GM21526 (cell line): ENCODE data around the gene CLBA1.

Experiments
- ATAC-seq: cut with Tn5 transposase; IDR thresholded peaks from one replicate; pipeline ENCODE4 v1.9.1; 2021; ENCODE audit warnings: moderate library complexity; ENCODE audit not compliant: unreplicated experiment, low FRiP score

CLBA1 gene

DNA sequence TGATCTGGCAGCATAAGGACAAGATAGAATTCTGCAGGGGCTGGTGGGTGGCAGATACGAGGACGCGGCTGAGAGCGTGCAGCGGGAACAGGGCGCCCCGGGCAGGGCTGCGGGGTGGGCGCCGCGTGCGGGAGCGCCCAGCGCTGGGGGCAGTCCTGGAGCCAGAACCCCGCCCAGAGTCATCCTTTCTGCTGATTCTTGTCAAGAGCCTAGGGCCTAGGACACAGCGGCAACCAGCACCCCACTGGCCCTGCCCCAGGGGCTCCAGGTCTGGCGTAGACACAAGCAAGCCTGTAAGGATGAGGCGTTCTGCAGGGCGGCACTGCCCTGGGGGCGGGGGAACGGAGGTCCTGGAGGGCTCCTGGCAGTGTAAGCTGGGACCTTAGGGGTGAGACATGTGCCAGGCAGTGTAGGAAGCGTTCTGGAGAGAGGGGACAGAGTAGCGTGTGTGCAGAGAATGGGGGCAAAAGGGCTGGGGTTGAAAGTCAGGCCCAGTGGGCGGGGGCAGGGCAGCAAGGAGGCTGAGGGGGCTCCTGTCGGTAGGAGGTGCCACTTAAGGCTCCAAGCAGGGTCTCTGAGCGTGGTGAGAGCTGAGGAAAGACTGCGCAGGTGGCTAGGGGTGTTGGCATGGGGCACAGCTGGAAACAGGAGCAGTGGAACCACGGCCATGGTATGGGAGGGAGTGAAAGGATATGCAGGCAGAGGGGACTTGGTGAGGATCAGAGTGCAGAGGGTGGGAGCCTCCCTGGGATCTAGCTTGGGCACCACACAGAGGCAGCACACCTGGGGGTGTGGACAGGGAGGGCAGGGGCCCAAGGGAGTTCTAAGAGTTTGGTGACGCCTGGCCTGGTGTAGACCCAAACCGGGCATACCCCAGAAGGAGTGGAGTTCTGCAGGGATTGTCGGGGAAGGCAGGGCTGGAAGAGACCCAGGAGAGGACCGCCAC is 6.6 kb upstream of the CLBA1 start:
- no peak for ATAC-seq

DNA sequence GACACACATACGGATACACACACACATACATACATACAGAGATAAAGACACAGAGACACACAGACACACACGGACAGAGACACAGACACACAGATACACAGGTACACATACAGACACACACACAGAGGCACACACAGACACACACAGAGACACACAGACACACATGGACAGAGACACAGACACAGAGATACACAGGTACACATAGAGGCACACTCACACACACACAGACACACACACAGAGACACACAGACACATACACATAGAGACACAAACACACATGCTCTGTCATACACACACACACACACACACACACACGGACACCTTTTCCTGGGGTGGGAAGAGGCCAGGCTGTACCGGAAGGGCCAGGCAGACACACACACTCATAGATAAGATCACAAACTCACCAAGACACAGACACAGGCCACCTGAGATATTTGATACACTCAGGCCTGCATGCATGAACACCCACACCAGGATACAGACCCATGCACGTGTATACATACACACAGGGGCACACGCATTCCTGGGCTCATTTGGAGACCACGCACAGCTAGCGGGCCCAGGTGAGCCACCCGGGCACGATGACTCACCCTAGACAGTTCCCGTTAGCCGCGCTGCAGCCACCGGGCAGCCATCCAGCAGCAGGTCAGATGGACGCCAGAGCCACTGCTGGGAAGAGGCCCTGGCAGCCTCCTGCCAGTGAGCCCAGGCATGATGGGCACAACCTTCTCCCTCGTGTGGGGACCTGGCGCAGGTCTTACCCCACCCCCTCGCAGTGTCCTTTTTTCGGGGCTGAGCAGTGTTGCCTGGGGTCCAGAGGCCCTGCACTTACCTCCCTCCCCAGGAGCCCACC is 5.6 kb upstream of the CLBA1 start:
- ATAC-seq, result no peak

DNA sequence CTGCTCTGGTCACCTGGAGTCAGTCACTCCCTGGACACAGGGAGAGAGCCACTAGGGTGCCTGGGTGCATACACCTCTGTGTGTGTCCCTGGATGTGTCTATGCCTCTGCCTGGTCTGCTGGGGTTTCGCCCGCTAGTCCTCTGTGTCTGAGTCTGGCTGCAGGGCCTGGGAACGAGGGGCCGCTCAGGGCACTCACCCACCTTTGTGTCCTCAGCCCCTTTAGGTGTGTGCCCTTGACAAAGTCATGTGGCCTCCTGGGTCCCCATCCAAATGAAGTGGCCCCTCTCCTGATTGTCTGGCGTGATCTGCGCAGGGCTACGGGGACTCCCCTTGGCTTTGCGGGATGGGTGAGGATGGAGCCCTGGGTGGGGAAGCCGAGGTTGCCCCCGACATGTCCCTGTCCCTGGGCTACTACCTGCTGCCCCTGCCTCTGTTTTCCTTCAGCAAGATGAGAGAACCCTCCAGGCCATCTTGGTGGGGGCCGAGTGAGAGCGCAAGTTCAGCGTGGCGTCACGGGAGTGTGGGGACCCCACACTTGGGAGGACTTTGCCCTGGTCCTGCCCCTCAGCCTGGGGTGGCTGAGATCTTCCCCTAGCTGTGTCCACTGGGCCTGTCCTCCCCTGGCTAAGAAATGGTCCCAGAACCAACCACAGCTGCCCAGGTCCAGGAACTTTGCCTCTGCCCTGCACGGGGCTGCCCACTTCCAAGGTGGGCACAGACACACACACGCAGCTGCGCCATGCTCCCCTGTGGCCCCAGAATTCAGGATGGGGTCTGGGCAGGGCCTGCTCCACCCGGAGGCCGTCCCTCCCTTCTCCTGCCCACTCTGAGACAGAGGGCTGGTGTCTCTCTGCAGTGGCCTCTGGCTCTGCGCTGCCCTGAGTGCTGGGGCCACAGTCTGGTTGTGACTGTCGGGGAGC is 4.7 kb upstream of the CLBA1 start:
- ATAC-seq, result no peak

DNA sequence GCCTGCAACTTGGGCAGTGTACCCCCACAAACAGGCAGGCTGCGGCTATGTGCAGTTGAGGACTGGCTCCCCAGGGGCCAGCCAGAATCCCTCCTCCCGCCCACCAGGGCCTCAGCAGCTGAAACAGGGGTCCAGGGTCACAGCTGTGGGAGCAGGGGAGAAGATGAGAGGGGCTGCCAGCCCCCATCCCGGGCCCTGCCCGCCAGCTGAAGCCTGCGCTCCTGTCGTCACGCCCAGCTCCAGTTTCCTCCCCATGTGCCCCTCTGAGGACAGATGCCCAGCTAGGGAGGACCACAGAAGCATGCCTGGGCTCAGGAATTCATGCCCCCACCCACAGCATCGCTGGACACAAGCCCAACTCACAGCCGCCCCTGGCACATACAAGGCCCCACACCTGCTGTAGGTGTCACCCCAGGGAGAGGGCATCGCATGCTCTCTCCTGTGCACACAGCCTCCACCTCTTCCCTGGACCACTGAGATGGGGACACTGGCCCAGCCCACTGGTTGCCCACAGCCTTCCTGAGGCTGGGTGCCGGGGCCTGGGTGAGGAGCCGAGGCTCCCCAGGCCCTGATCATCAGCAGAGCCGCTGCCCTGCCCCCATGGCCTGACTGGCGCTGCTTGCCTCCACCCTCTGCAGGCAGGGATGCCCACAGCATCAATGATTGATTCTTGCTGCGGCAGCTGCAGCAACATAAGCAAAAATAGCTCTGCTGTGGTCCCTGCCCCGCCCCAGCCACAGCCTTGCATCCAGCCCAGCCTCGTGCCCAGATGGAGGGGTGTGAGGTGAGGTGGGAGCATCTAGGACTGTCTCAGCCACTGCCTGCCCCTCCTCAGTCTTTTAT is 3.7 kb upstream of the CLBA1 start:
- ATAC-seq, result no peak

DNA sequence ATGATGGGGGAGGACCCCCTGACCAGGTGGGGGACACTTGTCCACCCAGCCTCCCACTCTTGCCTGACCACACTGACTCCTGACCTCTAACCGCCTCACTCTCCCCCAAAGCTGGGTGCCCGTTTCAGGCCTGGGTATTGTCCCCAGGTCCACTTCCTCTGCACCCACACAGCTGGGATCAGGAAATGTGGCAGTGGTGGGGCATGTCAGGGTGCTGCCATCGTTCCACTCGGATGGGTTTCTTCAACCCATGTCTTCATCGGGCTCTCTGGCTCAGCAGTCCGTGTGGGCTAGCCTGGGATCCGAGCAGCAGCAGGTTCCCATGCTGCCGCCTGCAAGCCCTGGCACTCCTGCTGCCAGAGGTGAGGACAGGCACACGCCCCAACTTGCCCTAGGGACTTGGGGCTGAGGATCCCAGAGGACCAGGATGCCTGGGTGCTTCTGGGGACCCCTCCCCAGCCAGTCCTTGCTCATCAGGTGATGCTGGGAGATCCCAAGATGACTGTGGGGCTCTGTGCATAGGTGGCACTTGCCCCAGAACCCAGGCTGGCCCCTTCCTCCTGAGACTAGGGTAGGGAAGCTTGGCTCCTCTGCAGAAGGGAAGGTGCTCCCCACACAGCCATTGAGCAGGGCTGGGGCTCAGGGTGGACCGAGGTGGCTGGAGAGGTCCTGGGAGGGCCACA is 2.9 kb upstream of the CLBA1 start:
- no peak for ATAC-seq

DNA sequence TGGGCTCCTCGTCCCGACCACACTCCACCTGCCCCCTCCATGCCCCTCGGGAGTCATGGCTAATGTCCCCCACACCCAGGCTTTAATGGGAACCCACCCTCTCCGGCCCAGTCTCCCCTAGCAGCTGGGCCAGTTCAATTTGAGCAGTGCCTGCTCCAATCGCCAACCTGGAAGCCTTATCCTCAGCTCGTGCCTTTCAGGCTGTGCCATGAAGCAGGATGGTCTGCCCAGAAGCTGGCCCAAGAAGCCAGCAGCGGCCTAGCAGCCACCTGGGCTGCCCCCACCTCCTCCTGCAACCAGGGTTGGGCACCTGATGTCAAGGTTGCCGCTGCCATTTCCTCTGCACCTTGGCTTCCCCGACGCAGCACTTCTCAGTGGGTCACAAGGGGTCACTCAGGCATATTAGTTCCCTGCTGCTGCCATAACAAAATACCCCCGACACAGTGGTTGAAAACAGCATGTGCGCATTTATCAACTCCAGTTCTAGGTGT is 2.3 kb upstream of the CLBA1 start:
- ATAC-seq, result no peak

DNA sequence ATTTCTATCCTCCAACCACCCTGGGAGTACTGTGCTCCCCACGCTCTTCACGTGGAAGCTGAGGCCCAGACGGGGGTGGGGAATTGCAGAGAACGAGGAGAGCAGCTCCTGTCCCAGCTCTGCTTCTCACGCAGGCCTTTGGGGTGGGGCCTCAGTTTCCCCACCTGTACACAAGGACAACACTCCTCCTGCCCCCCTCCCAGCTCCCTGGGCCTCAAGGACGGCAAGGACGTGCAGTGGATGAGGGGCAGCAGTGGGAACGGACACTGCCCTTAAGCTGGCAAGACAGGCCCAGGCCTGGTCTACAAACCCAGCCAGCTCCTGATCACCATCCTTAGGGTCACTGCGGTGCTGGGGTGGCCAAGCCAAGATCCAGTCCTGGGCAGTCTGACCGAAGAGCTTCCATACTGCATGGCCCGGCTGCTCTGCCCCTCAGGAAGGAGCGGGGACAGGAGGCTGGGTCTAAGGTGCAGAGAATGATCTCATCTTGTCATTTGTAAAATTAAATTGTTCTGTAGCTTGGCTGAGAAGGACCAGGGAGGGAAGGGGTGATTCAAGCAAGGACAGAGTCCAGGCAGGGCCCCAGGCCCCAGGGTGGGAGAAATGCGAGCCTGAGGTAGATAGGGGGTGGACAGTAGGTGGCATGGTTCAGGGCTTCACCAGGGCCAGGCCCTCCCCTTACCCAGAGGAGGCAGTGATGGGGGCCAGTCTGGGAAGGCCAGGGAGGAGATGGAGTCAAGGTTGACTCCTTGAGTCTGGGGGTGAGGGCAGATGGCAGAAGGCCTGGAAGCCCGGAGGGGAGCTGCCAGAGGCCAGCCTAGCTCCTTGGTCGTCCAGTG is 1.3 kb upstream of the CLBA1 start:
- no peak for ATAC-seq

DNA sequence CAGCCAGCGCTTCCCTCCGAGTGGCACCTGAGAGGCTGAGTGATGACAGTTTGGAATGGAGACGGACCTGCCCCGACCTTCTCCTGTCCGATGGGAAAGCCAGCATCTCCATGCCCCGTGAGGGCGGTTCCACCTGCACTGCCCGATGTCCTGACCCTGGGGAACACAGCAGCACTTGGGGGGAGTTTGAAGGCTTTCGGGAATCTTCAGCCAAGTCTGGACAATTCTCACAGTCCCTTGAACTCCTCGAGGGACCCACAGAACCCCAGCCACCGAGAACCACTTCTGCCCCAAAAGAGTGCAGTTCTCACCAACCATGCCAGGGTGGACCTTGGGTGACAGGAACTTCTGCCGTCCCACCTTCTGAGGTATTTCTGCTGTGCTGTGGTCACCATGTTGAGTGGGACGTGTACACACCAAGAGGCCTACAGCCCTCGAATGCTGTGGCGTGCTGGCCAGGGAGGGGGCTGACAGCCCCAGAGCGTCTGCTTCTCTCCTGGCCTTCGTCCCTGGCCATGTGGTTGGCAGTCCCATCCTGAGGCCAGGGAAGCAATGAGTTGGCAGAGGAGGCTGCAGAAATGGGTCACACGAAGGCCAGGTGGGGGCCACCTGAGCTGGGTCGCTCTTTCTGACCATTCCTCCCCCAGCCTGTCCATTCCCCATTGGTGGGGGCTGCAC is 1.0 kb downstream of the CLBA1 start:
- ATAC-seq, result no peak

DNA sequence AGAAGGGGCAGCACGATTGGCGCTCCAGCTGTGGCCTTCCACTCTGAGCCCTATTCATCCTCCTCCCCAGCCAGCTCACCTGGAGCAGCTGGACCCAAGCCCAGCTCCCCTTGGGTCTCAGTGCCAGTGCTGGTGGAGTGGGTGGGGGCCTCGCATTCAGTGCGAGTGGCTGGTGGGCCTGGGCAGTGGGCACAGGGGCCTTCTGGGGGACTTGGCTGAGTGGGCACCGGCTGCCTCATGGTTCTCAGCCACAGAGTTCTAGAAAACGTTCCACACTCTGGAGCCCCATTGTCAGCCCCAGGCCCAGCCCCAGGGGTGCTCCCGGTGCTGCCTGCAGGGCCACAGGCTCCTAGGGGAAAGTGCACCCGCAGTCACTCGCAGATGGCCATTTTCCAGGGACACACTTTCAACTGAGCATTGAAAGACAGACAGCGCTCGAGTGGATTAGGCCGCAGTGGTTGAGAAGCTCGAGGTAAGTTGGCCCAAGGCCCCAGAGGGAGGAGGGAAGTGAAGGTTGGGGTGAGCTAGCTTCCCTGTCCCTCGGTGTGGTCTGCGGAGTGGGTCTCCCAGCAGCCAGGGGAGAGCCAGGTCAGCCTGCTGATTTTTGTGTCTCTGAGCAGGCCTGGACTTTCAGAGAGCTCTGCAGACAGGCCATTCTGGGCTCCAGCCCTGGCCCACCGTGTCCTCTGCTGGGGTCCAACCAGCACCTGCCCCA is 3.8 kb downstream of the CLBA1 start:
- ATAC-seq, result no peak

DNA sequence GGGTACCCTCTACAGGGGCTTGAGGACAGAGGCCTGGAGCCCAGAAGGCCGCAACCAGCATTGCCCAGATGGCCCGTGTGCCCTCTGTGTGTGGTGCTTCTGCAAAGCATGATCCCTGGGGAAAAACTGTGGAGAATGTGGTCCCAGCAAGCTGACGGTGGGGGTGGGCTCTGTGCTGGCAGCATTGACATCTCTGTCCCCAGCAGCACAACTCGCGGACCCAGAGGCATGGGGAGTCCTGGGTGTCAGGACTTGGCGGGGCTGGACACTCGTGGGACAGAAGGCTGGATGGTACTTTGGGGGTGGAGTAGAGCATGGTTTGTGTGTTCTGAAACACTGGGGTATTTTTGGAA is 4.3 kb downstream of the CLBA1 start:
- no peak for ATAC-seq

DNA sequence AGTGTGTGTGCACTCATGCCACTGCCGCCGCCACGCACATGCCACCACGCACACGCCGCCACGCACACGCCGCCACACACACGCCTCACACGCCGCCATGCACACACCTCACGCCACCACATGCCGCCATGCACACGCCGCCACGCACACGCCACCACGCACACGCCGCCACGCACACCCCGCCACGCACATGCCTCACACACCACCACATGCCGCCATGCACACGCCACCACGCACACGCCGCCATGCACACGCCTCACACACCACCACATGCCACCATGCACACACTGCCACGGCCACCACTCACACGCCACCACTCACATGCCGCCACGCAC is 6.3 kb downstream of the CLBA1 start:
- ATAC-seq, result no peak

DNA sequence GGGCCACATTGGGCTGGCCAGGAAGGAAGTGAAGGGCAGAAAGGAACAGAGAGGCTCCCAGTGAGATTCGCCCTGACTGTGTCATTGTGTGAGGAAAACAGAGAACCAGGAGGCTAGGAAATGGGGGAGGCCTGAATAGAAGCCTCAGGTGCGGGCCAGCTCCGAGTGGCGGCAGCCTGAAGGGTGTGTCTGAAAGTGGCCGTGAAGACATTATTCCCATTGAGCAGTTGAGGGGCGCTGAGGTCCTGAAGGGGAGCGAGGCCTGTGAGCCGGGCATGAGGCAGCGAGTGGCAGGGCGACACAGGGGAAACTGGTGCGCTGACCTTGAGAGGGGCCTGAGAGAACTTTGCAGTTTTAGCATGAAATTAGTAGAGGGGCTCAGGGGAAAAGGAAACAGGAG is 6.9 kb downstream of the CLBA1 start:
- ATAC-seq, result no peak

DNA sequence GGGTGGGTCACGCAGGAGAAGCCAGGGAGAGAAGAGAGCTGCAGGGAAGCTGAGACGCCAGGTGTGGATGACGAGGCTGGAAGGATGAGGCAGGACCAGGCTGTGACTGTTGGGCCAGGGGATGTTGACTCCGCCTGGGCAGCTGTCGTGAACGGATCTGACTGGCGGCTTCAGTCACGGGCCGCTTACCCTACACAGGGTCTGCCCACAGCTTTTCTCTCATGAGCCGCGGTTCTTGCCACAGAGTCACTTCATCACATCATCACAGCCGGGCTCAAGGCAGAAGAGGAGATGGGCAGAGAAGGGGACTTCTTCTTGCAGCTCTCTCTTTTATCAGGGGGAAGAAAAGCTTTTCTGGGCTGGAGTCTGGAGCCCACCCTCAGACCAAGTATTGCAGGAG is 7.7 kb downstream of the CLBA1 start:
- no peak for ATAC-seq

DNA sequence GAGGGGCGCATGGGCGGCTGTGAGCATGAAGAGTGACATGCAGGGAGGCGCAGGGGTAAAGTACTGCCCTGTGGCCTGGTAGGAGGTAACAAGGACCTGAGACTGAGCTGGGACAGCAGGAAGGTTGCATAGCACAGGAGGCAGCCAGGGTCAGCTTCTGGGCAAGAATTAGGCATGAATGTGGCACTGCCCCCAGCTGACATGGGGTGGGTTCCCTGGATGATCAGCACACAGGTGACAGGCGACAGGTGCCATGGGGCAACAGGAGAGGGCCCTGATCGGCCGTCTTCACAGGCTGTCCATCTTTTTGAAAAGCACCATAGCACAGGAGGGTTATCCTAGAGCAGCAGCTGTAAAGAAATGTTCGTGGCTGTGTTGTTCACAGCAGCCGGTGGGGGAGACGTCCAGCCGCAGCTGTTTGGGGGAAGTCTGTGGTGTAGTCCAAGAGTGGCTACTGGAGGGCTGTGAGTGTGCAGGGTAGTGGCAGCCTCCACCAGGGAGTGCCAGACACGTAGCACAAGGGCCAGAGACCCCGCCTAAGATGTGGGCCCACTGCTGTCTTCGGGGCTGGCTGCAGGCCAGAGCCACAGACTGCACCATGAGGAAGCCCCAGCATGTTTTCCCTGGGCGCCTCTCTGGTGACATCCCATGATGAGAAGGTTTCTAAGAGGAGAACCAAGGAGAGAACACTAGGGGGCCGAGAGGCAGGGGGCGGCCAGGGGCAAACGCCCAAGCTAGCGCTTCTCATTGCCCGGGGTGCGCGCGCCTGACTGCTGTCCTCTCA is 8.4 kb downstream of the CLBA1 start:
- ATAC-seq, result no peak

DNA sequence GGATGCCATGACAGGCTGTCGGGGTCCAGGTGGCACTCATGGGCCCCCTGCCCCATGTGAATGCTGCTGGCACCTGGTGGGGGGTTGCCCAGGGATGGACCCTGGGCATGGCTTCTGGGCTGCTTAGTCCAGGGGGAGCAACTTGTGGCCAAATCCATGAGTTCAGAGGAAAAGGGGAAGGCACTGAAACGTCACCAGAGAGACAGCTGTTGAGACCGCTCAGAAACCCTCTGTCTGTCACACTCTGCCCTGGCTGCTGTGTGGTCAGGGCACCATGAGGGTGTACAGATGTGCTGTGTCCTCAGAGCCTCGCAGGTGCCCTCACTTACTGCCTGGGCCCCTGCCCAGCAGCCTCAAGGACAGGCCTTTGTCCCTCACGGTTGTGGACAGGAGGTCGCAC is 9.4 kb downstream of the CLBA1 start:
- no peak for ATAC-seq

DNA sequence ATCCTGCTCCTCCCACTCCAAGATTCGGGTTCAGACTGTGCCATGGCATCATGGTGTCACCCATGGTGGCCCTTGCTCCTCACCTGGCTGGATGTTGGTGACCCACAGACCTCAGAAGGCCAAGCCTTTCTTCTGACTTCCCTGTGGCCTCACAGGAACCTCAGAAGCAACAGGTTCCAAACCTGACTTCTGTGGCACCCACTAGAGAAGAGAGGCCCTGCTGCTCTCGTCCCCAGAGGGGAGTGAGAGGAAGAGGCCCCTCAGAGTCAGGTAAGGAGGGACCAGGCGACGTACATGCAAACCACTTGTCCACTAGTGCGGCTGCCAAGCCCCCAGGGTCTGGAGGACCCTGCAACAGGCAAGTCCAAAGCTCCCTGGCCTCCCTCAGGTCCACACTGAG is 10.4 kb downstream of the CLBA1 start:
- ATAC-seq, result no peak
